HG03520 (cell line): ENCODE results near the gene UQCRC1.

Experiments used
- ATAC-seq: cut with Tn5 transposase; IDR thresholded peaks from one replicate; pipeline ENCODE4 v1.9.1; 2021; ENCODE audit warnings: mild to moderate bottlenecking, moderate library complexity; ENCODE audit not compliant: unreplicated experiment

The UQCRC1 gene

DNA sequence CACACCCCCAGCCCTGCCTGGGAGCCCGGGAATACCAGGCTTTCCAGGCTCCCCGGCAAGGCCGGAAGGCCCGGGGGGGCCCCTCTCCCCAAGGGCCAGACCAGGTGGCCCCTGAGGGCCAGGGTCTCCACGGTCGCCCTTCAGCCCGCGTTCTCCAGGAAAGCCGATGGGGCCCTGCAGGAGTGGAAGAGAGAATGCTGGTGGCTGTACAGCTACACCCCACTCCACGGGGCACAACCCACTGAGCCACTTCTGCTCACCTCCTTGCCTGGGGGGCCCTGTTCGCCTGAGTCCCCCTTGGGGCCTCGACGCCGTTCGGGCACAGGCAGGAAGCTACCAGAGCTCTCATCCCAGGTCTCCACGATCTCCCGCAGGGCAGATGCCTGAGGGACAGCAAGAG, 34.1 kb downstream of the UQCRC1 start:
- ATAC-seq = no peak

DNA sequence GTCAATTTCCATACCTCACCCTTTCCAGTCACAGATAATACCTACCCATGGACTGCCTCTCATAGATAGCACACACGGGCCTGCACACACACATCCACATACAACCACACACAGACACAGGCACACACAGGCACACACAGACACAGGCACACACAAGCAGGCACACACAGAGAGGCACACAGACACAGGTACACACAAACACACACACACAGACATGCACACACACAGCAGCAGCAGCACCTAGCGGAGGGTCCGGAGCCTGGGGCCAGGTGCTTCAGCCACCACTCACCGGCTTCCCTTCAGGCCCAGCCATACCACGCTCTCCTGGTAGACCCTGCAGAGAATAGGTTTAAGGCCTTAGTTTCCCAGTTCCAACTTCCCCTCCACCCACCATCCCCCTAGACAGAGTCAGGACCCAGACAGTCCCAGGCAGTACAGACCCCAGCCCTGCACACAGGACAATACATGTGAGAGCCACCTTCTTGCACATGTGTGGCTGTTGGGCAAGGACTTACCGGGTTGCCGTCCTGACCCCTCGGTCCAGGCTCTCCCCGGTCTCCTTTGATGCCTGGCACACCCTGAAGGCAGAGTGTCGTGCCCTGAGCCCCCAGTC, 35.4 kb downstream of the UQCRC1 start:
- no peak for ATAC-seq

DNA sequence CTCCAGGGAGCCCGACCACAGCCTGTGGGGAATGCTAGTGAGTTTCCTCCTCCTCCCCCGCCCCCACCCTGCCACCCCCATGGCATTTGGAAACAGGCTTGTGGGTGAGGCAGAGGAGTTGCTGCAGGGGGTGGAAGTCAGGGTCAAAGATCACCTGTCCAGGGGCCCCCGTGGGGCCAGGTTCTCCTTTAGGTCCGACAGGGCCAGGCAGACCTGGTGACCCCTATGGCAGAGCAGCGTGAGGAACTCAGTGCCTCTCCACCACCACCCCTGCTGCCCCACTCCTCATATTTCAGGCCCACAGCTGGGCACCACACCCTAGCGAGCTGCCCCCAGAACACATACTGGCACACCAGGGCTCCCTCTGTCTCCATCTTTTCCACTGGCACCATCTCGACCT, 36.9 kb downstream of the UQCRC1 start:
- no peak for ATAC-seq

DNA sequence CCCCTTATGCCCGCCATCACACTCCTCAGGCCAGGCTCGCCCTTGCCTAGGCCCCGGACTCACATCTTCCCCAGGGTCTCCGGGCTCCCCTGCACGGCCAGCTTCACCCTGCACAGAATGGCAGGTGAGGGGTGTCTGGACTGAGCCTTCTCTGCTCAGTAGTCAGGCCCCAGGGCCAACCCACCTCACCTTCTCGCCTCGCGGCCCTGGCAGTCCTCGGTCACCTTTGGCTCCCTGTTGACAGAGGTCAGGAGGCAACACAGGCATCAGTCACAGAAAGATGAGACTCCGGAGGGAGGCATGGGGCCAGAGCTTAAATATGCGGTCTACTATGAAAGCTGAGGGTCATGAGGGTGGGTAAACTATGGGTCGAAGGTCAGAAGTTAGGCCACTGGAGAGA, 37.5 kb downstream of the UQCRC1 start:
- no peak for ATAC-seq

DNA sequence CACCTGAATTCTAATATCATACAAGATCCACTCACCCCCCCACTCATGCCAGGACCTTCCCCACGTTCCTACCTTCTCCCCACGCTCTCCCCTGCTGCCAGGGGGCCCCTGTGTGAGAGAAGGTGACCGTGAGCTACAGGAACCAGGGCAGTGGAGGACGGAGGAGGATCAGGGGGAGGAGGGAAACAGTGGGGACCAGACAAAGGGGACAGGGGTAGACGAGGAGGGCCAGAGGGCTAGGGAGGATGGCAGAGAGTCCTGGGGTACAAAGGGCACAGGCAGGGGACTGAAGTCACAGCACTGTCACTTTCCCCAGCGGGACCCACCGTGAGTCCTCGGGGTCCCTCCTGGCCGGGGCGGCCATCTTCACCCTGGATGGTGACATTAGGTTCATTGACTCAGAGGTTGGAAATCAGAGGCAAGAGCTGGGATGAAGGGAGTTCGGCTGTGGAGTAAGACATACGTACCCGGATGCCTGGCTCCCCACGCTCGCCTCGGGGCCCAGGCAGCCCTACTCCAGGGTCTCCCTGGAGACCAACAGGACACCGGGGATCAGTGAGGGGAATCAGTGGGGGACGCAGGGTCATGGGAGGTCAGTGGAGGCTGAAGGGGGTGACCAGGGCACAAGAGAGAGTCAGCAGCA, 39.5 kb downstream of the UQCRC1 start:
- ATAC-seq = no peak

DNA sequence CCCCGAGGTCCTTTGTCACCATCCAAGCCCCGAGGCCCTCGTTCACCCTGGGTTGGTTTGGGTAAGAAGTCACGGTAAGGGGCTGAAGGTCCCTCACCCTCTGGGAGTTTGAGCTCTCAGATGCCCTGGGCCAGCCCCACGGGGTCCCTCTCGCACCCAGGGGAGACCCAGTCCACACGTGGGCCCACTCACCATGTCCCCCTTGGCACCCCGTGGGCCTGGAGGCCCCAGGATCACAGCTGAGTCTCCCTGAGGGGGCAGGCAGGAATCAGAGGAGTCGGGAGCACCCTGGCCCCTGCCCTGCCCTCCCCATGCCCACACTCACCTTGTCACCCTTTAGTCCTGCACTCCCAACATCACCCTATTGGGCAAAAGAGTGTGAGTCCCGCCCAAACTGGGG, 40.0 kb downstream of the UQCRC1 start:
- ATAC-seq = no peak

DNA sequence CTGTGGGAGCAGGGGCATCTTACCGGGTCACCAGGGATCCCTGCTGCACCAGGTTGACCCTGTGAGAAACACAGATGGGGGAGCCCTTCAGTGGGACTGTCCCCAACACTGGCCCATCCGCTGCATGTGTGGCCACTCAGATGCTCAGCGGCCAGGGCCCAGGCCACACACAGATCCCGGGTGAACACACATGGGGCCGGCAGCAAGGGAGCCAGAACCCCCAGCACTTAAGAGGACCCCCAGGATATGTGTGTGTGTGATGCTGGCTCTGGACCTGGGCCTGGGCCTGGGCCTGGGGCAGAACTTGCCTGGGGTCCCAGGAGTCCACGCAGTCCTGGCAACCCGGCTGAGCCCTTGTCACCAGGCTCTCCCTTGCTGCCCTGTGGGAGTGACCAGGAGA, 41.0 kb downstream of the UQCRC1 start:
- ATAC-seq = no peak

DNA sequence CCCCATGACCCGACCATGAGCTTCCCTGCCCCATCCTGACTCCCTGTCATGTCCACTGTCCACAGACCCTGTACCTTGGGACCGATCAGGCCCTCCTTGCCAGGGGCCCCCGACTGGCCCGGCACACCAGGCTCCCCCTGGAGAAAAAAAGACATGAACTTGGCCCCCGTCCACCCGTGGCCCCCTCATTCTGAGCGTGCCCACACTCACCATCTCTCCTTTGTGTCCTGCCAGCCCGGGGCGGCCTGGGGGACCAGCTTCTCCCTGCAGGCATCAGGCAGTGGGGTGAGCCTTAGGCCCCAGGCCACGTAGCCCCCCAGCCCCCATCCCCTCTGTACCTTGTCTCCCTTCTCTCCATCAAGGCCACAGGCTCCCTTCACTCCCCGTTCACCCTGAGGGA, 41.9 kb downstream of the UQCRC1 start:
- no peak for ATAC-seq

DNA sequence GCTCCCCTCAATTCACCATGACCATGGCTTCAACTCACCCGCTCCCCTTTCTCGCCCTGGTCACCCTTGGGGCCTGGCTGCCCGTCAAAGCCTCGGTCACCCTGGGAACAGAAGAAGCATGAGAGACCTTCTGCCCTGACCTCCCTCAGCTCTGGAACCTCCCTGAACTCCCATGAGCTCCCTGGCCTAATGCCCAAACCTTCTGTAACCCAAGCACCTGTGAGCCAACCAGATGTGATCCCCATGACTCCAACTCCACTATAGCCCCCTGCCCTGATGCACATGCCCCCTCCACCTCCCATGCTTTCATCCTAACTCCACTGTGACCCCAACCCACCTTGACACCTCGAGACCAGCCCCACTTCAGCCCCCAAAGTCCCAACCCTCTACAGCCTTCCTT, 42.4 kb downstream of the UQCRC1 start:
- ATAC-seq = no peak

DNA sequence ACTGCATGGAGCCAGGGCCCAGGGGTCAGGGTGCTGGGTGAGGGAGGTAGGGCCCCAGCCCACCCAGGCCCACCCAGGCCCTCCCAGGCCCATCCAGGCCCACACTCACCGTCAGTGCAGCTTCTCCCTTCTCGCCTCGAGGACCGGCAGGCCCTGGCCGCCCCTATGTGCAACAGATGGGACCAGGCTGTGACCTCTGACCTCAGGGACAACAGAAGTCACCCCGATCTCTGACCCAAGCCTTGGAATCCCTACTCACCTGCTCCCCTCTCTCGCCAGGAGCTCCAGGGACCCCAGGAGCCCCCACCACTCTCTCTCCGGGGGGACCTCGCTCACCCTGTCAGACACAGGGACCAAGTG, 43.1 kb downstream of the UQCRC1 start:
- no peak for ATAC-seq

DNA sequence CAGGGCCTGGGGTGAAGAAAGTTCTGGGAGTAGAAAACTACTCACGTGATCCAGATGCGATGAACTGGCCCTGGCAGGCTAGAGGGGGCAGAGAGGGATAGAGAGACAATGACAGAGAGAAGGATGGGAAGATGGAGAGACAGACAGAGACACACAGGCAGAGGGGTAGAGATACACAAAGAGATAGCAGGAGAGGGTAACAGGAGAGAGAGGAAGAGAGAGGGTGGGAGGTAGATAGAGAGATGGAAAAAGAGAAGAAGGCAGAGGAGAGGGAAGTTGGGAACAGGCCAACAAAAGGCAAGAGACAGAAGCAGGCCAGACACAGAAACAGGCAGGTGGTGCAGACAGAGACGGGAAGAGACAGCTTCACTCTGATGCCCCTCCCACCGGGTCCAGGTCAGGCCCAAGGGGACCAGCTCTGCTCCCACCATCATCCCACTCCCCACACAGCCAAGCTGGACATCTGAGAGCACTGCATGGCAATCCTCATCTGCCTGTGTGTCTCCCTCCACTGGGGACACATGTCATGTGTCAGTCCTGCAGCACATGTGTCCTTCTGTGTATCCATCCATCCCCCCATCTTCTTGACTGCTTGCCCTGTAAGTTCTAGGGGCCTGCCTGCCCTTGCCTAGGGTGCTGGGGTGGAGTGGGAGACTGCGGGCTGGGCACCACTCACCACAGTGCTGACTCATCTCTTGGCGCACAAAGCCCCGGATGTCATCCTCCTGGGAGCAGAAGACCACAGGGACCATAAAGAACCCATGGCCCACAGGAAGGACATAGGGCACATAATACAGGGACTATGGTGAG, 43.6 kb downstream of the UQCRC1 start:
- no peak for ATAC-seq

DNA sequence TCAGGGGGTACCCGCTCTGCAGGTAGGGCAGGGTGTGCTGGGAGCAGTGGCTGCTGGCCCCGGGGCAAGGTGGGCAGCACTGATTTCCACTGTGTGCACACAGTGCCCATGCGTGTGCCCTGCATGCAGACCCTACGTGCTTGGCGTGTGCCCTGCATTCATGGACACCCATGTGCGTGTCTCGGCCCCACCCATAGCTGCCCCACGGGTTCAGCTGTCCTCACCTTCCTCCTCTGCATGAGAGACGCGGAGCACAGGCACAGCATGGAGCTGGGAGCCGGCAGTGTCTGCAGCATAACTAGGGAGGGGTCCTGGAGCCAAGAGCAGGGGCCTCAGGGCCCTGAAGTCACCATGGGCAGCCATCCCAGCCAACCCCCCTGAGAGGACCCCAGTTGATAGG, 44.3 kb downstream of the UQCRC1 start:
- ATAC-seq = no peak

DNA sequence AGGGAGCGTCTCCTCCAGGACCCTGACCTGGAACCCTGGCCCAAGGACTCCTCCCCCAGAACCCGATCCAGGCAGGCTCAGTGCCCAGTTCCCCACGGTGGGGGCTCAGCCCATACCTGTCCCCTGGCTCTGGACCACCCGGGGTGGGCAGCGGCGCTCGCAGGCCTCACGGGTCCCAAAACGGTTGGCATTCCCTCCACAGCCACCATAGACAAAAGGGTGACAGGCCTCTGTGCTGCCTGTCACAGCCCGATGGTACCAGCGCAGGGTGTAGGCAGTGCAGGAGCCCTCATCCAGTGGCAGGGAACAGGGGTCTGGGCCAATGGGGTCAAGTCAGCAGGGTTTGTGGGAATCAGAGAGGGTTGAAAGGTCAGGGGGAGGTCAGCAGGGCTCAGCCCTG, 44.8 kb downstream of the UQCRC1 start:
- no peak for ATAC-seq

DNA sequence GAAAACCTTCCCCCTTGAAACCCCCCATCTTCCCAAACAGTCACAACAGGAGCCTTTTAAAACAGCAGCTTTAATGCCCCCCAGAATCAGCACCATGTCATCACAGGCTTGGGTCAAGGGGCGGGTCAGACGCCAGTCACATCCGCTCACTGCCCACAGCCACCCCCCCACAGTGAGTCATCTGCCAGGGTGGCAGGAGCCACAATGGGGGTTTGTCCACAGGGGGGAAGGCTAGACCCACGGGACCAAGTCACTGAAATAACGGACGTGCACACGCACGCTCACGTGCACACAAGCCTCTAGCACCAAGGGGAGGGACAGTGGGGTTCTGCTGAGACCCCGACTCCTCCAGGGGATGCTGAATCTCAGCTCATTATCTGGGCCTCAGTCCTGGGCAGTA, 45.4 kb downstream of the UQCRC1 start:
- ATAC-seq = no peak

DNA sequence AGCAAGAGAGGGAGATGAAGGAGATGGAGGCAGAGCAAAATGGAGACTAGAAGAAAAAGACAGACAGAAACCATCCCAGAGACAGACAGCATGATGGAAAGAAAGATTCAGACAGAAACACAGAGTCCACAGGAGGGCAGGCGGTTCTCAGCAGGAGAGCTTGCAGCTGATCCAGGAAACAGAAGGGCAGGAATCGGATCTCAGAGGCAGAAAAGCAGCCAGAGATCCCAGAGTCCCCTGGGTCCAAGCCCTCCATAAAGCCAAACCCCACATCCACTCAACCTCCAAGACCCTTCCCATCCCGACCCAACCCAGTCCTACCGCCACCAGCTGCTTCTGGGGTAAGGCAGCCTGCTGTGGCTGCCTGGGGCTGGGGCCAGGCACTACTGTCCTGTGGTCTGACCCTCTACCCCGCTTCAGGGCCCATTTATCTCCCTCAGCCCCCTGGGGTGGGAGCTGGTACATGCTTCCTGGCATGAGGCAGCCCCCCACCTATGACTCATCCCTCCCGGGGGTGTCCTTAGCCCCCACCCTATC, 46.0 kb downstream of the UQCRC1 start, which contains the start of gene UCN2:
UCN2 (minus strand) TSS at position 400 of the 537 bp plus-strand sequence. CDS start 657 bp downstream, outside the sequence.
- ATAC-seq = no peak

DNA sequence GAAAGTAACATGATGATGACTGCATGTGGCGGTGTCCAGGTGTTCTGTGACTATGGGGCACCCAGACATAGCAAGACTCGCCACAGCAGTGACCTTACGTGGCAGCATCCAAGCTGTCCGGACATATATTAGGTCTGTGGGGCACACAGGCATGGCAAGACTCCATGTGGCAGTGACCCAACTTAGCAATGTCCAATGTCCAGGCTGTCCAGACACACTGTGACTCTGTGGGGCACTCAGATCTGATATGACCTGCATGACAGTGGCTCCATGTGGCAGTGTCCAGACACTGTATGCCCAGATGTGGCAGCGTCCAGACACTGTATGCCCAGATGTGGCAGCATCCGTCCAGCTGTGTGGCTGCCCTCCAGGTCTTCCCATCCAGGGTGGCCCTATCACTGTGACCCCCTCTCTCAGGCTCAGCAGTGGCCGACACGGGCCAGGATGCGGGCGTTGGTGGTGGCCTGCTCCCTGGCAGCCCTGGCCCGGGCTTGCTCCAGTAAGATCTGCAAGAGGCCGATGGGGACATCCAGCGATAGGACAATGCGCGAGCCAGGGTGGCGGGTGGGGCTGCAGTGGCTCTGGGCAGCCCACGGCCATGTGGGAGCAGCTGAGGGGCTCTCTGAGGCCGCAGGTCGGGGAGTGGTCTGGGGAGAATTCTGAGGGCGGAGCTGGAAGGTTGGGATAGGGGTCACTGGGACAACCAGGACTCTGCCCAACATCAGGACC, 46.9 kb downstream of the UQCRC1 start:
- no peak for ATAC-seq

DNA sequence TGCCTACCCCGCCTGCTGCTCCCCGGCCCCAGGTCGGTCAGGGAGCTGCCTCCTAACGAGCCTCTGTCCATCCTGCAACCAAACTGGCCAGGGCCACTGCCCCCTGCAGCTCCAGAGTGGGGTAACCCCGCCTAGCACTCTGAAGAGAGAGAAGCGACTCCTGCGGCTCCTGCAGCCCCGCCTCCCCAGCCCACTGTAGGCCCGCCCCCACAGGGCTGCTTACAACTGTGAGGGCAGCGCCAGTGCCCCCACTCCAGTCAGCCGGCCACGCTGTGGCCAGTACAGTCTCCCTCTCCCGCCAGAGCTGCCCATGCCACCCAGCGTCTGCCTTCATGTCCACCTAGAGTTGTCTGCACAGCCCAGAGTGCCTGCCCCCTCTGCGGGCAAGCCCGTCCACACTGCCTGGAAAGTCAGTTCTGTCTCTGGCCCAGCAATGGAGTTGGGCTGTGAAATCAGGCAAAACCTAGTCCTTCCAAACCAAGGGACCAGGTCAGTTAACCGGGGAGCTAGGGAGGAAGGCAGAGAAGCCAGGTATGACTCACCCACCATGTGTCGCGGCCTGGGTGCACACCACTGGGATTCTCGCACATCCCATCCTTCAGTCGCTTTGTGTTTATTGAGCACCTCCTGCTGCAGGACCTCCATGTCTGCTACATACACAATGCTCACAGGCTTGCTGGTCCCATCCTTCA, 48.3 kb downstream of the UQCRC1 start:
- ATAC-seq = no peak

DNA sequence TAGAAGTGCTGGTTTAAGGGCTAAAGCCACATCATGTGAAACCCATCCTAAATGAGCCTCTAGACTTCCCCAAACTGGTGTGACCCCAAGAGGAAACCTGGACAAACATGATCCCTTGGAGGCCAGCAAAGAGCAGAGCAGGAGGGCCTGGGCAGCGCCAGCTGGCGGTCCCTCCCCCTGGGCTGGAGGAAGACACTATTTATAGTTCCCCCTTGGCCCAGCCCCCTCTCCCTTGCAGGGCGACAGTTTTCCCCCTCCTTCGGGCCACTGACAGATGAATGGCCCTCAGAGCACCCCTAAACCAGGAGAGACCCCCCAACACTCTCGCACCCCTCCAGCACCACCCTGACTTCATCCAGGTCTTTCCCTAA, 48.8 kb downstream of the UQCRC1 start:
- ATAC-seq = no peak

DNA sequence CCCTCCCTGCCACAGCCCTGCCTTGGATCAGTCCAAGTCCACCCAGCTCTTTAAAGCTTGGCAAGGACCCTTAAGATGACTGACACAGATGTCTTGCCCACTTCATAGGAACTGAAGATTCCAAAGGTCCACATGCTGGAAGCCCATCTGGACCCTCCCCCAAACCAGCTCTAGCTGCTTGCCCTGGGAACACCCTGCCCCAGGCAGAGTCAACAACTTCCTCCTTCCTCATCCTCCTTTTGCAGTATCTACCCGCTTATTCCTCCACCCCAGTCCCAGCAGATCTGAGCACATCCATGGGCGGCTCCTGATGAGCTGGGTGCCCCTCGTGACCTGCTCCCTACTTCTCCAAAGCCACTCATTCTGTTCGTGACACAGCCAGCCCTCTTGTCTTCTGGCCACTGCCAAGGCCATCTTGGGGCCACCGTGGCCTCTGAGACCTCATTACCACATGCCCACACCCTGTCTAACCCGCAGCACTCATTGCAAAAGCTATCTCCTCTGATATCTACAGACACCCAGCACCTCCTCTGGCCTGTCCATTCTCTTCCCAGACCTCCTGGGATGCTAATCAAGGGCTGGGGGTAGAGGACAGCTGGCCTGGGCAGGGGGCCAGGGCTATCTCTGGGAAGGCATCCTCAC, 50.8 kb downstream of the UQCRC1 start:
- ATAC-seq = no peak
